Neural cell (in vitro differentiated cells): Measurements from ENCODE around the gene FLT3. TPM values are rescaled to one million over a fixed set of nuclear protein-coding genes. Genes with fewer than 3 reads are reported as not detected.

Source experiments
- H2AFZ ChIP-seq: fragments of 200-600, 300-800 bp; sonication (generic), shearing (Covaris generic); 2 replicates; pipeline ENCODE4 v1.6.0; 2014; ENCODE audit warnings: low read depth, mild to moderate bottlenecking, antibody characterized with exemption, low read length, moderate library complexity
- H3F3A ChIP-seq: fragments of 200-600 bp; shearing (Covaris generic); 2 replicates; pipeline ENCODE4 v1.6.1; 2016; ENCODE audit warnings: mild to moderate bottlenecking, moderate library complexity, mixed read lengths, antibody characterized with exemption, low read length; ENCODE audit not compliant: insufficient read depth, poor library complexity, severe bottlenecking
- H3K27ac ChIP-seq: fragments of 200-600, 300-800 bp; sonication (generic), shearing (Covaris generic); 2 replicates; pipeline ENCODE4 v1.5.1; 2014; ENCODE audit warnings: mild to moderate bottlenecking, low read length, moderate library complexity
- H3K27me3 ChIP-seq: fragments of 300-800, 200-600 bp; sonication (generic), shearing (Covaris generic); 2 replicates; pipeline ENCODE4 v1.6.0; 2014; ENCODE audit warnings: mild to moderate bottlenecking, low read depth, low read length, moderate library complexity; ENCODE audit not compliant: insufficient read depth
- H3K36me3 ChIP-seq: fragments of 300-800, 200-600 bp; sonication (generic), shearing (Covaris generic); 2 replicates; pipeline ENCODE4 v1.5.1; 2014; ENCODE audit warnings: mild to moderate bottlenecking, antibody characterized with exemption, low read length, moderate library complexity; ENCODE audit not compliant: insufficient read depth
- H3K4me2 ChIP-seq: fragments of 300-800, 200-600 bp; sonication (generic), shearing (Covaris generic); 2 replicates; pipeline ENCODE4 v1.6.0; 2014; ENCODE audit warnings: mild to moderate bottlenecking, low read length
- H3K4me3 ChIP-seq: fragments of 300-800, 200-600 bp; sonication (generic), shearing (Covaris generic); 2 replicates; pipeline ENCODE4 v1.5.1; 2014; ENCODE audit warnings: mild to moderate bottlenecking, low read length, moderate library complexity
- H3K79me2 ChIP-seq: fragments of 200-600 bp; shearing (Covaris generic); replicated peaks from 2 replicates; pipeline ENCODE4 v1.6.0; 2014; ENCODE audit warnings: mild to moderate bottlenecking, low read length, moderate library complexity; ENCODE audit not compliant: insufficient read depth
- H3K9ac ChIP-seq: fragments of 300-800, 200-600 bp; sonication (generic), shearing (Covaris generic); 2 replicates; pipeline ENCODE4 v1.6.1; 2016; ENCODE audit warnings: mild to moderate bottlenecking, low read length, mixed read lengths
- H3K9me2 ChIP-seq: fragments of 200-600 bp; shearing (Covaris generic); 2 replicates; pipeline ENCODE4 v1.6.1; 2016; ENCODE audit warnings: mild to moderate bottlenecking, low read length, mixed read lengths; ENCODE audit not compliant: insufficient read depth
- H3K9me3 ChIP-seq: fragments of 200-600, 300-800 bp; sonication (generic), shearing (Covaris generic); 2 replicates; pipeline ENCODE4 v1.6.1; 2016; ENCODE audit warnings: mild to moderate bottlenecking, mixed run types, low read length, moderate library complexity, mixed read lengths
- H4K20me1 ChIP-seq: fragments of 200-600 bp; shearing (Covaris generic); 2 replicates; pipeline ENCODE4 v1.6.1; 2016; ENCODE audit warnings: mild to moderate bottlenecking, mixed run types; ENCODE audit not compliant: insufficient read depth
- EP300 ChIP-seq: fragments of 450-650 bp; conservative IDR thresholded peaks from 2 replicates; pipeline ENCODE4 v1.6.1; 2014; ENCODE audit warnings: antibody characterized with exemption, mild to moderate bottlenecking, moderate library complexity; ENCODE audit not compliant: poor library complexity, severe bottlenecking
- EZH2 ChIP-seq: fragments of 200-600, 300-800 bp; shearing (Covaris generic), sonication (generic); IDR thresholded peaks from 2 replicates; pipeline ENCODE4 v1.6.1; 2014; ENCODE audit warnings: antibody characterized with exemption, low read length, borderline replicate concordance, mild to moderate bottlenecking; ENCODE audit not compliant: insufficient read depth, poor library complexity, severe bottlenecking
- MXI1 ChIP-seq: fragments of 450-650 bp; conservative IDR thresholded peaks from 2 replicates; pipeline ENCODE4 v1.6.1; 2014; ENCODE audit warnings: antibody characterized with exemption, mild to moderate bottlenecking; ENCODE audit not compliant: poor library complexity, severe bottlenecking
- POLR2AphosphoS5 ChIP-seq: IDR thresholded peaks from 2 replicates; pipeline ENCODE4 v1.6.1; 2012
- RAD21 ChIP-seq: fragments of 450-650 bp; conservative IDR thresholded peaks from 2 replicates; pipeline ENCODE4 v1.6.1; 2014; ENCODE audit warnings: antibody characterized with exemption, mild to moderate bottlenecking, moderate library complexity
- REST ChIP-seq: IDR thresholded peaks from 2 replicates; pipeline ENCODE4 v1.6.1; 2012; ENCODE audit warnings: borderline replicate concordance
- SMC3 ChIP-seq: fragments of 450-650 bp; conservative IDR thresholded peaks from 2 replicates; pipeline ENCODE4 v1.6.1; 2014; ENCODE audit warnings: antibody characterized with exemption, mild to moderate bottlenecking, moderate library complexity; ENCODE audit not compliant: poor library complexity
- TAF1 ChIP-seq: IDR thresholded peaks from 2 replicates; pipeline ENCODE4 v1.6.1; 2012; ENCODE audit warnings: low read depth
- polyA plus RNA-seq: library from polyadenylated mRNA; depleted of rRNA; stranded (reverse); fragments of >200 nt; gene quantifications from 2 replicates; pipeline ENCODE4 v1.2.3, GENCODE V29; 2014
- TF ChIP-seq, protein P1 (sequence below): fragments of 450-650 bp; IDR thresholded peaks from 2 replicates; pipeline ENCODE4 v1.5.1; 2014; ENCODE audit warnings: antibody characterized with exemption, mild to moderate bottlenecking, moderate library complexity; ENCODE audit not compliant: poor library complexity, severe bottlenecking

FLT3 gene
- polyA plus RNA-seq, 1 donor from 2014 or later: 0.41 TPM

GRCh38 chr13:28044608-28045007 lies 55.8 kb downstream of the FLT3 start:
- H3K4me2 ChIP-seq: no peak overlapping the region
- H3K27me3 ChIP-seq: no peaks in the 10 kb centered on the region
- no peak overlapping the region for H3K9ac ChIP-seq
- H3K9me2 ChIP-seq: no peaks in the 10 kb centered on the region
- H3K36me3 ChIP-seq: no peaks in the 10 kb centered on the region
- H3F3A ChIP-seq: no peaks in the 10 kb centered on the region
- TF ChIP-seq MXI1 (no peak), REST (no peak), SMC3 (no peak), TAF1 (no peak), EP300 (no peak), RAD21 (no peak), EZH2 (no peak), POLR2AphosphoS5 (no peak)
- TF ChIP-seq, protein P1, sequence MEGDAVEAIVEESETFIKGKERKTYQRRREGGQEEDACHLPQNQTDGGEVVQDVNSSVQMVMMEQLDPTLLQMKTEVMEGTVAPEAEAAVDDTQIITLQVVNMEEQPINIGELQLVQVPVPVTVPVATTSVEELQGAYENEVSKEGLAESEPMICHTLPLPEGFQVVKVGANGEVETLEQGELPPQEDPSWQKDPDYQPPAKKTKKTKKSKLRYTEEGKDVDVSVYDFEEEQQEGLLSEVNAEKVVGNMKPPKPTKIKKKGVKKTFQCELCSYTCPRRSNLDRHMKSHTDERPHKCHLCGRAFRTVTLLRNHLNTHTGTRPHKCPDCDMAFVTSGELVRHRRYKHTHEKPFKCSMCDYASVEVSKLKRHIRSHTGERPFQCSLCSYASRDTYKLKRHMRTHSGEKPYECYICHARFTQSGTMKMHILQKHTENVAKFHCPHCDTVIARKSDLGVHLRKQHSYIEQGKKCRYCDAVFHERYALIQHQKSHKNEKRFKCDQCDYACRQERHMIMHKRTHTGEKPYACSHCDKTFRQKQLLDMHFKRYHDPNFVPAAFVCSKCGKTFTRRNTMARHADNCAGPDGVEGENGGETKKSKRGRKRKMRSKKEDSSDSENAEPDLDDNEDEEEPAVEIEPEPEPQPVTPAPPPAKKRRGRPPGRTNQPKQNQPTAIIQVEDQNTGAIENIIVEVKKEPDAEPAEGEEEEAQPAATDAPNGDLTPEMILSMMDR: no peak
- H4K20me1 ChIP-seq: no peaks in the 10 kb centered on the region
- H2AFZ ChIP-seq: no peak overlapping the region
- no peaks in the 10 kb centered on the region for H3K79me2 ChIP-seq
- H3K4me3 ChIP-seq: no peak overlapping the region
- H3K9me3 ChIP-seq: no peaks in the 10 kb centered on the region
- no peak overlapping the region for H3K27ac ChIP-seq

DNA sequence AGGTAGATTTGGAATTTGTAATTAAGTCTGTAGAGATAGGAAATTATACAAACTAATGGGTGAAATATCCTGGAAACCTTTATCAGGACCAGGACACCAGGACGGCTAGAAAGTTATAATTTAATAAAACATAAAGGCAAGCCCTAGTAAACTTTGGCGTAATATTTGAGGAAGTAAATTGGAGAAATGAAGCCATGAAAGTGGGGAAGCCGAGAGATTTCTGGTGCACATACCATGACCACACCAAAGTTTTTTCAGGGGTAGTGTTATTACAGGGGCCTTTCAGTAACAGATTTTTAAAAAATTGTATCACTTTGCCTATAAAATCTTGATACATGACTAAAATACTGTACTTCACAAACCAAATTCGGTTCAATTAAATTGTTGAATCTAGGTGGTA lies 57.2 kb downstream of the FLT3 start:
- TF ChIP-seq SMC3 (no peak), EP300 (no peak), RAD21 (no peak), TAF1 (no peak), REST (no peak), EZH2 (no peak), POLR2AphosphoS5 (no peak), MXI1 (no peak)
- TF ChIP-seq, protein P1: no peak
- no peaks in the 10 kb centered on the region for H4K20me1 ChIP-seq
- H3K27me3 ChIP-seq: no peaks in the 10 kb centered on the region

More for the DNA sequence above, 57.2 kb downstream of the FLT3 start:
- Histone ChIP-seq H2AFZ (no peak overlapping the region), H3K36me3 (no peaks in the 10 kb centered on the region), H3K9me3 (no peaks in the 10 kb centered on the region), H3F3A (no peaks in the 10 kb centered on the region), H3K4me2 (no peak overlapping the region), H3K4me3 (no peak overlapping the region), H3K9ac (no peak overlapping the region), H3K79me2 (no peaks in the 10 kb centered on the region), H3K27ac (no peak overlapping the region), H3K9me2 (no peaks in the 10 kb centered on the region)
